ENCODE results near the gene DNAJC4. TPM values are rescaled to one million over a fixed set of nuclear protein-coding genes. Genes with fewer than 3 reads are reported as not detected.
A peak's percentile ranks its signal among the peaks of the same experiment; 100 is the strongest.

The DNAJC4 gene
- total and polyA plus RNA-seq, 9 of the 15 experiments (the other 6 are each of a cell fraction or from before 2014, with no cell fraction given) = 4.0 to 32.6 (median 19.9) TPM

DNA sequence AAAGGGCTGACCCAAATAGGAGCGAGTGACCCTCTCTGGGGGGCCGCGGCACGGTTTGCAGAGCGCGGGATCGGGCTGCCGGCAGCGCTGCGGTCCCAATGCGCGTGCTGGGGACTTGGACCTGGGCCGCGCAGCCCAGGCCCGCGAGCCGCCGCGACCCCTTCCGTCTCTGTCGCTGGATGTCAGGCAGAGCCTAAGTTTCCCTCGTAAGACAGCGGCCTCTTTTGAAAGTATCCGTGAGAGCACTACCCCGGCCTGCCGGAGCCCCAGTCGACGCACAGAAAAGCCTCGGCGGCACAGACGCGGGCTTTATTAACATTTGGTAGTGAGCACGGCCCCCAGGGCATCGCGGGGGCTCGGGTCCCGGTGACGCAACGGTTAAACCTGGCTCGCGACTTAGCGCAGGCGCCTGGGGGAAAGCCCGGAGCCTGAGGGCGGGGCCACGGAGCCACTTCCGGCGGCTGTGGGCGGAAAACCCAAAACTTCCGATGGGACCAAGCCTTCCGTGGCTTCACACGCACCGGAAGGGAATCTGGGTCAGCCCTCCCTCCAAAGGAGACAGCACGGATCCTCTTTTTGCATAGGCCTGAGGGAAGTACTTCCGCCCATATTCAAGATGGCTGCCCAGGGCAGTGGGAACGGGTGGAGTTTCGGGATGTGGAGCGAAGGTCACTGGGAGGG is 39.3 kb downstream of the DNAJC4 start (continued):
- TF ChIP-seq XRCC3 (IDR thresholded peaks at IDR 0.05) (no peak), ZNF584 (CRISPR knock-in tag; IDR thresholded peaks at IDR 0.05; ENCODE audit: low read depth) (peak; percentile 71; the same call in 1 of the 2 replicates), SUPT5H (IDR thresholded peaks at IDR 0.05) (peak; percentile 26), DMBX1 (CRISPR knock-in tag; IDR thresholded peaks at IDR 0.05; ENCODE audit: borderline replicate concordance) (no peak), ZNF197 (CRISPR knock-in tag; IDR thresholded peaks at IDR 0.05; ENCODE audit: low read depth) (peak; percentile 34; the same call in 1 of the 2 replicates), FOXJ2 (tag; IDR thresholded peaks at IDR 0.05) (0 out of 2 replicates have a peak, but pooled peaks have one; percentile 69), EZH2 (IDR thresholded peaks at IDR 0.05; ENCODE audit: borderline replicate concordance, low read depth, low read length) (no peak), TAF9B (IDR thresholded peaks at IDR 0.05; ENCODE audit: partially characterized antibody) (no peak), SIN3A (IDR thresholded peaks at IDR 0.05; ENCODE audit: borderline replicate concordance in 2 of 2, control insufficient read depth in 1 of 2, low read depth in 2 of 2, low read length in 2 of 2) (no peak; a peak in 2 of 4 replicates), SRSF1 (IDR thresholded peaks at IDR 0.05; ENCODE audit: low read depth, low read length) (peak; percentile 76; the same call in 1 of the 2 replicates), SAP30 (IDR thresholded peaks at IDR 0.05; ENCODE audit: borderline replicate concordance, insufficient read depth, low read depth, low read length, poor library complexity, severe bottlenecking) (no peak), NR4A1 (CRISPR knock-in tag; IDR thresholded peaks at IDR 0.05) (no peak), NR4A1 (tag; IDR thresholded peaks at IDR 0.05) (no peak), ATF1 (CRISPR knock-in tag; IDR thresholded peaks at IDR 0.05) (no peak), ATF1 (tag; IDR thresholded peaks at IDR 0.05) (peak; percentile 87), DPF2 (IDR thresholded peaks at IDR 0.05) (no peak), NR3C1 (CRISPR knock-in tag; IDR thresholded peaks at IDR 0.05) (no peak), ZNF444 (CRISPR knock-in tag; IDR thresholded peaks at IDR 0.05) (no peak; the same call in 1 of the 2 replicates)
- TF ChIP-seq, protein P1, sequence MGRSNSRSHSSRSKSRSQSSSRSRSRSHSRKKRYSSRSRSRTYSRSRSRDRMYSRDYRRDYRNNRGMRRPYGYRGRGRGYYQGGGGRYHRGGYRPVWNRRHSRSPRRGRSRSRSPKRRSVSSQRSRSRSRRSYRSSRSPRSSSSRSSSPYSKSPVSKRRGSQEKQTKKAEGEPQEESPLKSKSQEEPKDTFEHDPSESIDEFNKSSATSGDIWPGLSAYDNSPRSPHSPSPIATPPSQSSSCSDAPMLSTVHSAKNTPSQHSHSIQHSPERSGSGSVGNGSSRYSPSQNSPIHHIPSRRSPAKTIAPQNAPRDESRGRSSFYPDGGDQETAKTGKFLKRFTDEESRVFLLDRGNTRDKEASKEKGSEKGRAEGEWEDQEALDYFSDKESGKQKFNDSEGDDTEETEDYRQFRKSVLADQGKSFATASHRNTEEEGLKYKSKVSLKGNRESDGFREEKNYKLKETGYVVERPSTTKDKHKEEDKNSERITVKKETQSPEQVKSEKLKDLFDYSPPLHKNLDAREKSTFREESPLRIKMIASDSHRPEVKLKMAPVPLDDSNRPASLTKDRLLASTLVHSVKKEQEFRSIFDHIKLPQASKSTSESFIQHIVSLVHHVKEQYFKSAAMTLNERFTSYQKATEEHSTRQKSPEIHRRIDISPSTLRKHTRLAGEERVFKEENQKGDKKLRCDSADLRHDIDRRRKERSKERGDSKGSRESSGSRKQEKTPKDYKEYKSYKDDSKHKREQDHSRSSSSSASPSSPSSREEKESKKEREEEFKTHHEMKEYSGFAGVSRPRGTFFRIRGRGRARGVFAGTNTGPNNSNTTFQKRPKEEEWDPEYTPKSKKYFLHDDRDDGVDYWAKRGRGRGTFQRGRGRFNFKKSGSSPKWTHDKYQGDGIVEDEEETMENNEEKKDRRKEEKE (IDR thresholded peaks at IDR 0.05; ENCODE audit: borderline replicate concordance in 1 of 2, control insufficient read depth in 1 of 2, low read depth in 2 of 2, low read length in 1 of 2) = peak in 1 of 2 experiments; percentile 78; a peak in 2 of 4 replicates
- TF ChIP-seq, protein P2, sequence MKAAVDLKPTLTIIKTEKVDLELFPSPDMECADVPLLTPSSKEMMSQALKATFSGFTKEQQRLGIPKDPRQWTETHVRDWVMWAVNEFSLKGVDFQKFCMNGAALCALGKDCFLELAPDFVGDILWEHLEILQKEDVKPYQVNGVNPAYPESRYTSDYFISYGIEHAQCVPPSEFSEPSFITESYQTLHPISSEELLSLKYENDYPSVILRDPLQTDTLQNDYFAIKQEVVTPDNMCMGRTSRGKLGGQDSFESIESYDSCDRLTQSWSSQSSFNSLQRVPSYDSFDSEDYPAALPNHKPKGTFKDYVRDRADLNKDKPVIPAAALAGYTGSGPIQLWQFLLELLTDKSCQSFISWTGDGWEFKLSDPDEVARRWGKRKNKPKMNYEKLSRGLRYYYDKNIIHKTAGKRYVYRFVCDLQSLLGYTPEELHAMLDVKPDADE (conservative IDR thresholded peaks at IDR 0.05; ENCODE audit: control insufficient read depth, low read depth, low read length) = peak; percentile 94
- TF ChIP-seq, protein P3, sequence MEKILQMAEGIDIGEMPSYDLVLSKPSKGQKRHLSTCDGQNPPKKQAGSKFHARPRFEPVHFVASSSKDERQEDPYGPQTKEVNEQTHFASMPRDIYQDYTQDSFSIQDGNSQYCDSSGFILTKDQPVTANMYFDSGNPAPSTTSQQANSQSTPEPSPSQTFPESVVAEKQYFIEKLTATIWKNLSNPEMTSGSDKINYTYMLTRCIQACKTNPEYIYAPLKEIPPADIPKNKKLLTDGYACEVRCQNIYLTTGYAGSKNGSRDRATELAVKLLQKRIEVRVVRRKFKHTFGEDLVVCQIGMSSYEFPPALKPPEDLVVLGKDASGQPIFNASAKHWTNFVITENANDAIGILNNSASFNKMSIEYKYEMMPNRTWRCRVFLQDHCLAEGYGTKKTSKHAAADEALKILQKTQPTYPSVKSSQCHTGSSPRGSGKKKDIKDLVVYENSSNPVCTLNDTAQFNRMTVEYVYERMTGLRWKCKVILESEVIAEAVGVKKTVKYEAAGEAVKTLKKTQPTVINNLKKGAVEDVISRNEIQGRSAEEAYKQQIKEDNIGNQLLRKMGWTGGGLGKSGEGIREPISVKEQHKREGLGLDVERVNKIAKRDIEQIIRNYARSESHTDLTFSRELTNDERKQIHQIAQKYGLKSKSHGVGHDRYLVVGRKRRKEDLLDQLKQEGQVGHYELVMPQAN (IDR thresholded peaks at IDR 0.05; ENCODE audit: borderline replicate concordance) = no peak
